DMS114 treated with DMSO at 0.1 percent for 48 hours (cell line): ENCODE data around the gene MRGPRE.
"Not testable (repeated sequence)": the region's sequence is repeated elsewhere in the genome, so short reads cannot be mapped to it uniquely, and the experiment has no call there.

ENCODE experiments used
- DNase-seq: peaks from one replicate; lab custom pipeline; 2025; ENCODE audit not compliant: unreplicated experiment; lab: John Stamatoyannopoulos, UW

MRGPRE gene

GRCh38 chr11:3231851-3232744, at the start of gene MRGPRE:
TSS of gene MRGPRE (minus strand) at chr11:3232417. CDS start at chr11:3228799, 3,618 bp downstream.
- no peak for DNase-seq

GRCh38 chr11:3281146-3281545, 48.9 kb upstream of the MRGPRE start:
- DNase-seq: not testable (repeated sequence)

- DNase-seq: not testable (repeated sequence)
Measured at GRCh38 chr11:3280662-3281061, 48.4 kb upstream of the MRGPRE start.

- not testable (repeated sequence) for DNase-seq
Measured at GRCh38 chr11:3278922-3279321, 46.7 kb upstream of the MRGPRE start.

GRCh38 chr11:3273629-3274028, 41.4 kb upstream of the MRGPRE start:
- DNase-seq: not testable (repeated sequence)

- DNase-seq: not testable (repeated sequence)
Measured at GRCh38 chr11:3262548-3262947, 30.3 kb upstream of the MRGPRE start.

GRCh38 chr11:3261831-3262230, 29.6 kb upstream of the MRGPRE start:
- DNase-seq: not testable (repeated sequence)

GRCh38 chr11:3257509-3257908, 25.3 kb upstream of the MRGPRE start:
- DNase-seq: not testable (repeated sequence)

- not testable (repeated sequence) for DNase-seq
Measured at GRCh38 chr11:3255241-3255640, 23.0 kb upstream of the MRGPRE start.

- DNase-seq: not testable (repeated sequence)
Measured at GRCh38 chr11:3254773-3255172, 22.6 kb upstream of the MRGPRE start.

GRCh38 chr11:3245071-3245470, 12.9 kb upstream of the MRGPRE start:
- no peak for DNase-seq

- no peak for DNase-seq
Measured at GRCh38 chr11:3243880-3244279, 11.7 kb upstream of the MRGPRE start.

GRCh38 chr11:3237119-3237518, 4.9 kb upstream of the MRGPRE start:
- DNase-seq: no peak

GRCh38 chr11:3234846-3235245, 2.6 kb upstream of the MRGPRE start:
- no peak for DNase-seq

GRCh38 chr11:3232956-3233355, 739 bp upstream of the MRGPRE start:
- no peak for DNase-seq

GRCh38 chr11:3231550-3231850, 717 bp downstream of the MRGPRE start:
- DNase-seq: no peak

GRCh38 chr11:3230636-3231549, 1.3 kb downstream of the MRGPRE start:
- DNase-seq: no peak

GRCh38 chr11:3229673-3230630, 2.3 kb downstream of the MRGPRE start:
- no peak for DNase-seq

GRCh38 chr11:3228445-3228829, 3.8 kb downstream of the MRGPRE start:
- DNase-seq: no peak

- DNase-seq: no peak
Measured at GRCh38 chr11:3227568-3228444, 4.4 kb downstream of the MRGPRE start.
